GM12864 (cell line): ENCODE results near the gene RPP21.
A peak's percentile ranks its signal among the peaks of the same experiment; 100 is the strongest.

Experiments
- DNase-seq: peaks from one replicate; pipeline ENCODE4 v3.0.0-alpha.2; 2011; ENCODE audit warnings: low read depth
- H3K4me3 ChIP-seq: 2 replicates; pipeline ENCODE4 v1.5.1; 2011; ENCODE audit warnings: mild to moderate bottlenecking, low read depth, low read length, control low read depth
- CTCF ChIP-seq: IDR thresholded peaks from 2 replicates; pipeline ENCODE4 v1.5.1; 2011; ENCODE audit warnings: low read depth, mild to moderate bottlenecking, moderate library complexity, low read length, control low read depth, inconsistent platforms; ENCODE audit errors: missing control alignments

Gene RPP21

GRCh38 chr6:30344191-30344867 is 627 bp upstream of the RPP21 start:
- no peak for DNase-seq
- no peak for TF ChIP-seq CTCF
- no peak overlapping the region; the same call in 1 of the 2 replicates for H3K4me3 ChIP-seq

- TF ChIP-seq CTCF = no peak
- peak overlapping the region; percentile 54; the same call in 1 of the 2 replicates for H3K4me3 ChIP-seq
Measured at GRCh38 chr6:30345852-30346251, 896 bp downstream of the RPP21 start.

GRCh38 chr6:30348957-30349356 is 4.0 kb downstream of the RPP21 start:
- TF ChIP-seq CTCF = no peak
- no peak for DNase-seq
- no peak overlapping the region for H3K4me3 ChIP-seq

More at GRCh38 chr6:30345852-30346251, 896 bp downstream of the RPP21 start:
- DNase-seq = no peak

- no peak for TF ChIP-seq CTCF
- DNase-seq = no peak
- no peak overlapping the region for H3K4me3 ChIP-seq
Measured at GRCh38 chr6:30349421-30350177, 4.6 kb downstream of the RPP21 start.

GRCh38 chr6:30350524-30350923 is 5.6 kb downstream of the RPP21 start:
- no peak for TF ChIP-seq CTCF
- H3K4me3 ChIP-seq = no peak overlapping the region
- no peak for DNase-seq

- no peak for DNase-seq
- no peak overlapping the region for H3K4me3 ChIP-seq
- TF ChIP-seq CTCF = no peak
Measured at GRCh38 chr6:30352550-30352949, 7.6 kb downstream of the RPP21 start.
